GM18907 (cell line): ENCODE measurements around the gene SPAG9.
"Not testable (repeated sequence)": the region's sequence is repeated elsewhere in the genome, so short reads cannot be mapped to it uniquely, and the experiment has no call there.

Experiments
- ATAC-seq: cut with Tn5 transposase; IDR thresholded peaks from one replicate; pipeline ENCODE4 v1.9.1; 2021; ENCODE audit warnings: mild to moderate bottlenecking, moderate library complexity; ENCODE audit not compliant: unreplicated experiment

SPAG9 gene

GRCh38 chr17:50945779-50946222 lies 174.9 kb downstream of the SPAG9 start:
- ATAC-seq: no peak

- ATAC-seq: no peak
Measured at GRCh38 chr17:50944902-50945720, 175.6 kb downstream of the SPAG9 start.

GRCh38 chr17:50944054-50944901 lies 176.4 kb downstream of the SPAG9 start:
- no peak for ATAC-seq

- no peak for ATAC-seq
Measured at GRCh38 chr17:50943575-50943933, 177.1 kb downstream of the SPAG9 start.

- not testable (repeated sequence) for ATAC-seq
Measured at GRCh38 chr17:50941676-50942048, 179.0 kb downstream of the SPAG9 start.

- no peak for ATAC-seq
Measured at GRCh38 chr17:50939795-50940684, 180.6 kb downstream of the SPAG9 start.

GRCh38 chr17:50939542-50939794 lies 181.2 kb downstream of the SPAG9 start:
- no peak for ATAC-seq

- ATAC-seq: no peak
Measured at GRCh38 chr17:50938821-50939541, 181.7 kb downstream of the SPAG9 start.

GRCh38 chr17:50935996-50936266 lies 184.7 kb downstream of the SPAG9 start:
- ATAC-seq: no peak

GRCh38 chr17:50935221-50935995 lies 185.3 kb downstream of the SPAG9 start:
- ATAC-seq: no peak

GRCh38 chr17:50934672-50935220 lies 185.9 kb downstream of the SPAG9 start:
- no peak for ATAC-seq

GRCh38 chr17:50934161-50934560 lies 186.5 kb downstream of the SPAG9 start:
- no peak for ATAC-seq

- no peak for ATAC-seq
Measured at GRCh38 chr17:50931144-50931908, 189.3 kb downstream of the SPAG9 start.

- ATAC-seq: no peak
Measured at GRCh38 chr17:50928646-50929045, 192.0 kb downstream of the SPAG9 start.

GRCh38 chr17:50927287-50927686 lies 193.4 kb downstream of the SPAG9 start:
- no peak for ATAC-seq

- no peak for ATAC-seq
Measured at GRCh38 chr17:50926523-50926922, 194.1 kb downstream of the SPAG9 start.

GRCh38 chr17:50925296-50925891 lies 195.3 kb downstream of the SPAG9 start:
- ATAC-seq: no peak

- no peak for ATAC-seq
Measured at GRCh38 chr17:50924800-50925199, 195.9 kb downstream of the SPAG9 start.

GRCh38 chr17:50924300-50924699 lies 196.4 kb downstream of the SPAG9 start:
- ATAC-seq: no peak
